Measurements from ENCODE around the gene DBF4B.

DBF4B gene

DNA sequence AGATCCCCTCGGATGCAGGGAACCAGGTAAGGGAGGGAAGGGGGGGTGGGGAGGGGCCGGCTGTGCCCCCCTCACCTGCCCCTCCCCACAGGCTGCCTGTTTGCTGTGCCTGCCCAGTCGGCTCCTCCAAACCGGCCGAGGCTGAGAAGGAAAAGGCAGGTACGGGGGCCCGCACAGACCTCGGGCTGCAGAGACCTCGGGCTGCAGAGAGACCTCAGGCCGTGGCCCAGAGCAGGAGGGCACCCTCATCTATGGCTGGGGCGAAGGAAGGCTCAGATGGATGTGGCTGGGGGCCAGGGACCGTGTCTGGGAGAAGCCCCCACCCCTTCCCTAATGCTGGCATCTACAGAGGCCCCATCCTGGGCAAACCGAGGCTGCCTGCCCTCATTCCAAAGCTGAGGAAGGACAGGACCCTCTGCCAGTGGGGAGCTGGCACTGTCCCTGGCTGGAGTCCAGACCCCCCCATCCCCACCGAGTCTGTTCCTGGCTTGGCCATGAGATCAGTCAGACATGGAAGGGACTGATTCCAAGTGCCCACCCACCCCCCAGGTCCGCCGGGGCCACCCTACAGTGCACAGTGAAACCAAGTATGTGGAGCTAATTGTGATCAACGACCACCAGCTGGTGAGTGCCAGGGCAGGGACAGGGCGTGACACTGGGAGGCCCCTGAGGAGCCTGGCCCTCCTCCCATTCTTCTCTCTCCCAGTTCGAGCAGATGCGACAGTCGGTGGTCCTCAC, 64.0 kb downstream of the DBF4B start:
- DNase-seq, result no peak
- in situ Hi-C loops (cut with MboI; ENCODE audit: low pct_unique_long_range_greater_than_20kb, low sequenced_read_pairs), result no loop called here

DNA sequence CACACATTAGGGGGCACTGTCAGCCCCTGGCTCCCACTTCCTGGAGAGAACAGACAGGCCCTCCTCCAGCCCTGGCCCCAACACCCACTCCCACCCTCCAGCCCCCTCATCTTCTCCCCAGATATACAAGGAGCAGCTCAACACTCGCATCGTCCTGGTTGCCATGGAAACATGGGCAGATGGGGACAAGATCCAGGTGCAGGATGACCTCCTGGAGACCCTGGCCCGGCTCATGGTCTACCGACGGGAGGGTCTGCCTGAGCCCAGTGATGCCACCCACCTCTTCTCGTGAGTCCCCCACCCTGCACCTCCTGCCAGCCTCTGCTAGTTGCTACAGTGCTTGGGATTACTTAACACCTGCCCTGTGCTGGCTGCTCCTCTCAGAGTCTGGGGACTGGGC, 64.7 kb downstream of the DBF4B start:
- DNase-seq, result no peak
- in situ Hi-C loops (cut with MboI; ENCODE audit: low pct_unique_long_range_greater_than_20kb, low sequenced_read_pairs), result no loop called here

DNA sequence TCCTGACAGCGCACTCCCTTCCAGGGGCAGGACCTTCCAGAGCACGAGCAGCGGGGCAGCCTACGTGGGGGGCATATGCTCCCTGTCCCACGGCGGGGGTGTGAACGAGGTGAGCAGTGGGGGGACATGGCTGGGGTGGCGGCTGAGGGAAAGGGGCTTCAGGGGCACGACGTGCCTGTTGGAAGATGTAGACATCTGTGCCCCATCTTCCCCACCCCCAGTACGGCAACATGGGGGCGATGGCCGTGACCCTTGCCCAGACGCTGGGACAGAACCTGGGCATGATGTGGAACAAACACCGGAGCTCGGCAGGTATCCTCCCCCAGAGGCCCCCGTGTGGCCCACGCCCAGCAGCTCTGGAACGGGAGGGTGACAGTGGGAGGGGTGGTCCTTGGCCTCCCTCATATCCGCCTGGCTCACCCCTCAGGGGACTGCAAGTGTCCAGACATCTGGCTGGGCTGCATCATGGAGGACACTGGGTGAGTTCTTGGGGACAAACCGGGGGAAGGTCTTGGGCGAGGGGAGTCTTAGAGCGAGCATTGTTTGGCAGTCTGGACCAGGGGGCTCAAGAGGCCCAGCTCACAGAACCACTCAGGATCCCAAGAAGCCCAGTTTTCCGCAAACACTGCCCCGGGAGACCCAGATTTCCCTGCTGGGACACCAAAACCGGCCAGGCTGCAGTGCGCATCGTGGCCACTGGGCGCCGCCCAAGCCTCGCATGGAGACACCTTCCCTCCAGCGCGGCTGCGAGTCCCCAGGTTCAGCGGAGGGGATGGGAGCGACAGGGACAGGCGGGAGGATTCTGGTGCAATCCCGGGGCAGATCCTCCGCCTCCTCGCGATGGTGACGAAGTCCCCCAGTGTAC, 66.0 kb downstream of the DBF4B start:
- peak; percentile 84 for DNase-seq
- in situ Hi-C loops (cut with MboI; ENCODE audit: low pct_unique_long_range_greater_than_20kb, low sequenced_read_pairs), result no loop called here

DNA sequence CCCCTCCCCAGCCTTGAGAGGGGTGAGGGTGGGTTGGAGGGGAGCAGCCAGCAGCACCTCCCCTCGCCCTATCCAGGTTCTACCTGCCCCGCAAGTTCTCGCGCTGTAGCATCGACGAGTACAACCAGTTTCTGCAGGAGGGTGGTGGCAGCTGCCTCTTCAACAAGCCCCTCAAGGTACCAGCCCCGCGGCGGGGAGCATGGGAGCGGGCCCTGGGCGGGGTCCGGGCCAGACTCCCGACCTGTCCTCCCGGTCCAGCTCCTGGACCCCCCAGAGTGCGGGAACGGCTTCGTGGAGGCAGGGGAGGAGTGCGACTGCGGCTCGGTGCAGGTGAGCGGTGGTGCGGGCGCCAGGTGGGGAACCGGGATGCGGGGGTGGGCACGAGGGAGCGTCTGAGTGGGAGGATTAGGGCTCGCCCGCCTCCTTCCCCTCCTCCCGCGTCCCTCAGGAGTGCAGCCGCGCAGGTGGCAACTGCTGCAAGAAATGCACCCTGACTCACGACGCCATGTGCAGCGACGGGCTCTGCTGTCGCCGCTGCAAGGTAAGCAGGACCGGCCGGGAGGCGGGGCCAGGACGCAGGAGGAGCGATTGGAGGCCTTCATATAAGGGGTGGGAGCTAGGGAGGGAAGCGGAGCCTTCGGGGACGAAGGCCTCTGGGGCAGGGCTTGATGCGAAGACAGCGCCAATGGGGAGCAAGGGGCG, 66.8 kb downstream of the DBF4B start:
- in situ Hi-C loops (cut with MboI; ENCODE audit: low pct_unique_long_range_greater_than_20kb, low sequenced_read_pairs), result no loop called here
- peak; percentile 98 for DNase-seq

GRCh38 chr17:44775838-44776621, 67.6 kb downstream of the DBF4B start:
- in situ Hi-C loops (cut with MboI; ENCODE audit: low pct_unique_long_range_greater_than_20kb, low sequenced_read_pairs), result no loop called here
- DNase-seq, result no peak

DNA sequence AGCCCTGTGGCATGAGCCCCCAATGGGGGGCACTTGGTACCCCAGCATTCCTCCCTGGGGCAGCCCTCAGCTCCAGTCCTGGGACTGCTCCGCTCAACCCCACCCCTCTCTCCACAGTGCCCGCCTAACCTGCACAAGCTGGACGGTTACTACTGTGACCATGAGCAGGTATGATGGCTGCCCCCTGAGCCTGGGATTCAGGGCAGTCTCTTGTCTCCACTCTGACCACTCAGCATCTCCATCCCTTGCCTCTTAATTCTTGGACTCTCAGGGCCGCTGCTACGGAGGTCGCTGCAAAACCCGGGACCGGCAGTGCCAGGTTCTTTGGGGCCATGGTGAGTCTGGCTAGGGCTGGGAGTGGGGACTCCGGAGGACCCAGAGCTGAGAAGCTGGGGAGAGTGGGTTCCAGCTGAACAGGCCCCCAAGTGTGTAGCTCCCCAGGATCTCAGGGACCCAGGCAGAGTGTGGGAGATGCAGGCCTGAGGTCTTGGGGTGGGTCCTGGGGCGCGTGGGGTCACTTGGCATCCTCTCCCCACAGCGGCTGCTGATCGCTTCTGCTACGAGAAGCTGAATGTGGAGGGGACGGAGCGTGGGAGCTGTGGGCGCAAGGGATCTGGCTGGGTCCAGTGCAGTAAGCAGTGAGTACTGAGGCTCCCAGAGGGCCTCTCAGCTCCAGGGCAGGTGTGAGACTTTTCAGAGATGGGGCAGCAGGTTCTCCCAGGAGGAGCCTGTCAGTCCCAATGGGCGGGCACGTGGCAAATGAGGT, 68.3 kb downstream of the DBF4B start:
- in situ Hi-C loops (cut with MboI; ENCODE audit: low pct_unique_long_range_greater_than_20kb, low sequenced_read_pairs), result no loop called here
- no peak for DNase-seq

- in situ Hi-C loops (cut with MboI; ENCODE audit: low pct_unique_long_range_greater_than_20kb, low sequenced_read_pairs), result no loop called here
- no peak for DNase-seq
These were observed 69.2 kb downstream of the DBF4B start for GRCh38 chr17:44777394-44778348.

GRCh38 chr17:44778656-44779210, 70.3 kb downstream of the DBF4B start:
- no peak for DNase-seq
- in situ Hi-C loops (cut with MboI; ENCODE audit: low pct_unique_long_range_greater_than_20kb, low sequenced_read_pairs), result no loop called here

GRCh38 chr17:44779211-44780025, 71.0 kb downstream of the DBF4B start:
- in situ Hi-C loops (cut with MboI; ENCODE audit: low pct_unique_long_range_greater_than_20kb, low sequenced_read_pairs), result no loop called here

DNA sequence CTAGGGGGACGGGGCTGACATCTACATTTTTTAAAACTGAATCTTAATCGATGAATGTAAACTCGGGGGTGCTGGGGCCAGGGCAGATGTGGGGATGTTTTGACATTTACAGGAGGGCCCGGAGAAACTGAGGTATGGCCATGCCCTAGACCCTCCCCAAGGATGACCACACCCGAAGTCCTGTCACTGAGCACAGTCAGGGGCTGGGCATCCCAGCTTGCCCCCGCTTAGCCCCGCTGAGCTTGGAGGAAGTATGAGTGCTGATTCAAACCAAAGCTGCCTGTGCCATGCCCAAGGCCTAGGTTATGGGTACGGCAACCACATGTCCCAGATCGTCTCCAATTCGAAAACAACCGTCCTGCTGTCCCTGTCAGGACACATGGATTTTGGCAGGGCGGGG, 71.7 kb downstream of the DBF4B start:
- no peak for DNase-seq
- in situ Hi-C loops (cut with MboI; ENCODE audit: low pct_unique_long_range_greater_than_20kb, low sequenced_read_pairs), result no loop called here

More at GRCh38 chr17:44779211-44780025, 71.0 kb downstream of the DBF4B start:
- DNase-seq, result peak; percentile 85

DNA sequence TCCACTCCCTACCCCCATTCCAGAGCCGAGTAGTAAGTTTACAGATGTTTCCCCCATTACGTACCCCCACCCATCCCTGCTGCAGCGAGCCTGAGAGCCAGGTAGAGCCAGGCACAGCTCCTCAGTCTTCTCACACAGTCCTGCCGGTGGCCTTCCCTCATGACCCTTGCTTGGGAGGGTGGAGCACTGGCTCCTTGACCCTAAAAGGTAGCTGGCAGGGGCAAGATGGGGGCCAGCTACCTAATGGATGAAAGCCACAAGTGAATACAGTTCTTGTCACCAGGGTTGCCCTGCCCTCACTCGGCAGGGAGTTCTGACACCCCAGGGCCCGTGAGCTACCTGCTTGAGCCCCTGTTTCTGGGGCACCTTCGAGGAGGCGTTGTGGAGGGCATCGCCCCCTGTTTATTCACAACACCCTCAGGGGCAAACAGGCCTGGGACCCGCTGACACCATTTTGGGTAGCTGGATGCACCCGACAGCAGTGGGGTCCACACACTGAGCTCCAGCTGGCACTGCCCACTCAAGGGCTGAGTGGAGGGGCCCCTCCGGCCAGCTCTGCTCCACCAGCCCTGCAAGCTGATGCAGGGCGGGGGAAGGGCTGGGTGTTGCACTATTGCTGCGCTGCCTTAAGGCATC, 72.5 kb downstream of the DBF4B start:
- no peak for DNase-seq
- in situ Hi-C loops (cut with MboI; ENCODE audit: low pct_unique_long_range_greater_than_20kb, low sequenced_read_pairs), result no loop called here

DNA sequence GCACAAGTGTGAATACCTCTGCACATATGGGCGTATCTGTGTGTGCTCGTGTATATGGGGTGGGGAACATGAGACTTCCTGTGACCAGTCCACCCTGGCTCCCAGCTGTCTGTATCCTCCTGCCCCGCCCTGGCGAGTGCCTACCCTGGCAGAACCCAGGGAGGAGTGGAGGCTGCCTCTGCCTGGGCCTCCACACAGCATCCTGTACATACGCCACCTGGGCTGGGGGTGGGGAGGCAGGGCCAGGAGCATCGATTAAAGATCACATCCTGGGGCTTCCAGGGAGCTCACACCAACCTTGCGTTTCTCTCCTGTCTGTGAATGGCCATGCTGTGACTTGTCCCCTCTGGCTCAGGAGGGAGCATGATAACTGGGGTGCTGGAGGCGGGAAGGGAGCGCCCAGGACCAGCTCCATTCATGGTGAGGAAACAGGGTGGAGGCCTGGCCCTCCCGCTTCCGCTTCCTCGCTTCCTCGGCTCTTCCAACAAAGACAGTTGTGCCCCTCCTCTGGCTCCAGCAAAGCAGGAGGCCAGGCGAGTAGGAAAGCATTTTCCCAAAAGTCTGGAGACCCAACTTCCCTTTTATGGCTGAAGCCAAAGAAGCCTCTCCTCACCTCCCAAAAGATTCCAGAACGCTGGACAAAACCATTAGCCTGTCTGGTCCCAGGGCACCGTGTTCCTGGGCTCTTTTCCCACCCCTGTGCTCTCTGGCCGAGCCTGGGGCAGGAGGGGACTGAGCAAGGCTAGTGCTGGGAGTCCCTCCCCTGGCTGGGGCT, 73.3 kb downstream of the DBF4B start:
- in situ Hi-C loops (cut with MboI; ENCODE audit: low pct_unique_long_range_greater_than_20kb, low sequenced_read_pairs), result no loop called here
- no peak for DNase-seq

GRCh38 chr17:44782326-44782850, 73.9 kb downstream of the DBF4B start:
- no peak for DNase-seq
- in situ Hi-C loops (cut with MboI; ENCODE audit: low pct_unique_long_range_greater_than_20kb, low sequenced_read_pairs), result no loop called here

- no peak for DNase-seq
- in situ Hi-C loops (cut with MboI; ENCODE audit: low pct_unique_long_range_greater_than_20kb, low sequenced_read_pairs), result no loop called here
These were observed 77.5 kb downstream of the DBF4B start for GRCh38 chr17:44785921-44786320.

DNA sequence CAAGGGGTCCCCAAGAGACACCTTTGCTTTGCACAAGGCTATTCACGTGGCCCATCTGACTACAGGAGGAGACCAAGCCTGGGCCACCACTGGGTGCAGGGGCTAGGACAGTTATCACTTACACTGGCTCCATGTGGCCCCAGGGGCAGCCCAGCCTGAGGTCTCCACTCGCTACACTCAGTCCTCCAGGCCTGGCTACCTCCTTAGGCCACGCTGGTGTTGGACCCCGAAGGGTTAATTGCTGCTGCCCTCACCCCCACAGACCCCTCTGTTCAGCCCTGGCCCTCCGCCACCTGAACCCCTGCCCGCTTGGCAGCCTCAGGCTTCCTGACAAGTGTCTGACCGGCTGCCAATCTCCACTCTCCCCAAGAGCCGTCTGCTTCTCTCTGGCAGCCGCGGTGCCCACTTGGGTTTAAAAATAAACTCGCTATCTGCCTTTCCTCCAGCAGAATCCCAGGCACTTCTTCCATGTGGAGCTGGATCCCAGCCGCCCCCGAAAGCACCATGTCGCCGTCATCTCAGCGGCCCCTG, 78.2 kb downstream of the DBF4B start:
- in situ Hi-C loops (cut with MboI; ENCODE audit: low pct_unique_long_range_greater_than_20kb, low sequenced_read_pairs), result no loop called here
- DNase-seq, result no peak

Measured in KBM-7 (cell line).